HepG2 (cell line): ENCODE results near the gene OGFOD3. TPM values are rescaled to one million over a fixed set of nuclear protein-coding genes. Genes with fewer than 3 reads are reported as not detected.

Experiments used
- BCL6 ChIP-seq: IDR thresholded peaks from 2 replicates; pipeline ENCODE4 v1.6.1; 2016; ENCODE audit warnings: missing genetic modification reagents, missing compliant biosample characterization
- FOXO1 ChIP-seq: sonication (generic); formaldehyde crosslinking; IDR thresholded peaks from 2 replicates; pipeline ENCODE4 v1.4.0; 2020; ENCODE audit warnings: missing genetic modification reagents
- HNRNPH1 ChIP-seq: fragments of 200-400 bp; formaldehyde crosslinking; optimal IDR thresholded peaks from 2 replicates; pipeline ENCODE3; 2017; ENCODE audit warnings: mild to moderate bottlenecking, low read depth, low read length
- KDM5B ChIP-seq: sonication (generic); formaldehyde crosslinking; IDR thresholded peaks from 2 replicates; pipeline ENCODE4 v1.4.0; 2020; ENCODE audit warnings: missing genetic modification reagents, mild to moderate bottlenecking, borderline replicate concordance
- PHF20 ChIP-seq: sonication (generic); formaldehyde crosslinking; IDR thresholded peaks from 2 replicates; pipeline ENCODE4 v1.5.0; 2020; ENCODE audit warnings: mild to moderate bottlenecking, missing genetic modification reagents
- SMARCC2 ChIP-seq: fragments of 450-650 bp; IDR thresholded peaks from 2 replicates; pipeline ENCODE4 v1.6.1; 2017; ENCODE audit warnings: antibody characterized with exemption, mild to moderate bottlenecking
- ZFP1 ChIP-seq: IDR thresholded peaks from 2 replicates; pipeline ENCODE4 v1.6.1; 2016
- ZNF431 ChIP-seq: sonication (generic); formaldehyde crosslinking; IDR thresholded peaks from 2 replicates; pipeline ENCODE4 v1.9.0; 2022; ENCODE audit warnings: missing genetic modification reagents, low read depth, mild to moderate bottlenecking, borderline replicate concordance
- ZNF703 ChIP-seq: sonication (generic); formaldehyde crosslinking; IDR thresholded peaks from 2 replicates; pipeline ENCODE4 v1.5.1; 2020; ENCODE audit warnings: missing genetic modification reagents, mild to moderate bottlenecking, moderate library complexity, borderline replicate concordance
- polyA plus RNA-seq, 8 experiments: library from polyadenylated mRNA; depleted of rRNA in 3 of 8; stranded (reverse) in 7 of 8; unstranded in 1 of 8; fragments of >200 nt; fragmentation: Illumina TruSeq in 4 of 8; extraction: Trizol in 4 of 8; gene quantifications; 2 replicates each; pipeline versions ENCODE4 v1.2.1 to v1.2.3, GENCODE V29; 2011 to 2016; ENCODE audit warnings: low read depth in 4 of 8, missing spikeins in 1 of 8, mixed read lengths in 1 of 8; ENCODE audit not compliant: insufficient read depth in 1 of 8
- total RNA-seq, 5 experiments: library from RNA; depleted of rRNA; stranded (reverse); fragments of >200 nt; fragmentation: Illumina TruSeq; extraction: Trizol; gene quantifications; 2 replicates each; pipeline ENCODE4 v1.2.3, GENCODE V29; 2016; ENCODE audit warnings: low read depth in 1 of 5
- TF ChIP-seq, protein P1 (sequence below): sonication (generic); formaldehyde crosslinking; IDR thresholded peaks from 2 replicates; pipeline ENCODE4 v1.4.0; 2020; ENCODE audit warnings: missing genetic modification reagents
- TF ChIP-seq, protein P2 (sequence below): sonication (generic); formaldehyde crosslinking; IDR thresholded peaks from 2 replicates; pipeline ENCODE4 v1.5.0; 2020; ENCODE audit warnings: mild to moderate bottlenecking, missing genetic modification reagents, moderate library complexity
- TF ChIP-seq, protein P3 (sequence below): IDR thresholded peaks from 2 replicates; pipeline ENCODE4 v1.6.1; 2016; ENCODE audit warnings: missing biosample characterization, missing genetic modification reagents, low read depth
- TF ChIP-seq, protein P4 (sequence below): sonication (generic); formaldehyde crosslinking; IDR thresholded peaks from 2 replicates; pipeline ENCODE4 v1.4.0; 2020; ENCODE audit warnings: missing genetic modification reagents
- TF ChIP-seq, protein P5 (sequence below): sonication (generic); formaldehyde crosslinking; IDR thresholded peaks from 2 replicates; pipeline ENCODE4 v1.4.0; 2020; ENCODE audit warnings: missing genetic modification reagents

Gene OGFOD3
- total and polyA plus RNA-seq, 2 of the 13 experiments (the other 11 are each of a cell fraction or from before 2014, with no cell fraction given) = 40.0 to 42.1 TPM

DNA sequence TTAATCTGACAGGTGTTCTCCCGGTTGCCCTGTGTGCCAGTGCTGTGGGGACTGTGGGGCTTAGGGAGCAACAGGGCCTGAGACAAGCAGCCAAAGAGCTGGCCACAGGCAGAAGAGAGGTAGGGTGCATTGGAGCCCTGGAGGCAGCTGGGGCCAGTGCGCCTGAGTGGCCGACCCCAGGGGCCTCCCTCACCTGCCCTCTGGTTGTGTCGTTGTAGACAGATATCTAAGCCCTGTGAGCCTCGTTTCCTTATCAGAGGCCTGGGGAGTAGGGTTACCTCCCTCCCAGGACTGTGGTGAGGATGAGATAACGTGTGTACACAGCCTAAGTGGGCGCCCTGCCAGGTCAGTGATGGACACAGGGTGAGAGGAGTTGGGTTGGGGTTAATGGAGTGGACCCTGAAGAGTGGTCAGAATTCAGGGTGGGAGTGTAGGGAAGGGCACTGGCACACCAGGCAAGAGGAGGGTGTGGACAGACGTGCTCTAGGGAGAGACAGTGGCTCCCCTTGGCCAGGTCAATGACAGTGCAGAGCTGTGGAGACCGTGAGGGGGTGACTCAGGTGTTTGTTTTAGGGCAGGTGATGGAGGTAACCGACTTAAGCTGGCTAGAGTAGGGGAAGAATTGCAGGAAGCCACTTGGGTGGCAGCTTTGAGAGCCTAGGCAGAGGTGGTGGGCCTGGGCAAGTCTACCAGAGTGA is 43.6 kb upstream of the OGFOD3 start (continued):
- TF ChIP-seq, protein P1, sequence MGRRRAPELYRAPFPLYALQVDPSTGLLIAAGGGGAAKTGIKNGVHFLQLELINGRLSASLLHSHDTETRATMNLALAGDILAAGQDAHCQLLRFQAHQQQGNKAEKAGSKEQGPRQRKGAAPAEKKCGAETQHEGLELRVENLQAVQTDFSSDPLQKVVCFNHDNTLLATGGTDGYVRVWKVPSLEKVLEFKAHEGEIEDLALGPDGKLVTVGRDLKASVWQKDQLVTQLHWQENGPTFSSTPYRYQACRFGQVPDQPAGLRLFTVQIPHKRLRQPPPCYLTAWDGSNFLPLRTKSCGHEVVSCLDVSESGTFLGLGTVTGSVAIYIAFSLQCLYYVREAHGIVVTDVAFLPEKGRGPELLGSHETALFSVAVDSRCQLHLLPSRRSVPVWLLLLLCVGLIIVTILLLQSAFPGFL (CRISPR knock-in tag) = no peak
- TF ChIP-seq ZNF431 = no peak
- TF ChIP-seq, protein P2, sequence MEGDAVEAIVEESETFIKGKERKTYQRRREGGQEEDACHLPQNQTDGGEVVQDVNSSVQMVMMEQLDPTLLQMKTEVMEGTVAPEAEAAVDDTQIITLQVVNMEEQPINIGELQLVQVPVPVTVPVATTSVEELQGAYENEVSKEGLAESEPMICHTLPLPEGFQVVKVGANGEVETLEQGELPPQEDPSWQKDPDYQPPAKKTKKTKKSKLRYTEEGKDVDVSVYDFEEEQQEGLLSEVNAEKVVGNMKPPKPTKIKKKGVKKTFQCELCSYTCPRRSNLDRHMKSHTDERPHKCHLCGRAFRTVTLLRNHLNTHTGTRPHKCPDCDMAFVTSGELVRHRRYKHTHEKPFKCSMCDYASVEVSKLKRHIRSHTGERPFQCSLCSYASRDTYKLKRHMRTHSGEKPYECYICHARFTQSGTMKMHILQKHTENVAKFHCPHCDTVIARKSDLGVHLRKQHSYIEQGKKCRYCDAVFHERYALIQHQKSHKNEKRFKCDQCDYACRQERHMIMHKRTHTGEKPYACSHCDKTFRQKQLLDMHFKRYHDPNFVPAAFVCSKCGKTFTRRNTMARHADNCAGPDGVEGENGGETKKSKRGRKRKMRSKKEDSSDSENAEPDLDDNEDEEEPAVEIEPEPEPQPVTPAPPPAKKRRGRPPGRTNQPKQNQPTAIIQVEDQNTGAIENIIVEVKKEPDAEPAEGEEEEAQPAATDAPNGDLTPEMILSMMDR = no peak
- TF ChIP-seq HNRNPH1 = no peak
- TF ChIP-seq ZFP1 (CRISPR knock-in tag) = no peak
- peak; percentile 48; the same call in 1 of the 2 replicates for TF ChIP-seq FOXO1 (CRISPR knock-in tag)
- TF ChIP-seq KDM5B (CRISPR knock-in tag) = peak; percentile 74; the same call in 1 of the 2 replicates
- TF ChIP-seq, protein P3, sequence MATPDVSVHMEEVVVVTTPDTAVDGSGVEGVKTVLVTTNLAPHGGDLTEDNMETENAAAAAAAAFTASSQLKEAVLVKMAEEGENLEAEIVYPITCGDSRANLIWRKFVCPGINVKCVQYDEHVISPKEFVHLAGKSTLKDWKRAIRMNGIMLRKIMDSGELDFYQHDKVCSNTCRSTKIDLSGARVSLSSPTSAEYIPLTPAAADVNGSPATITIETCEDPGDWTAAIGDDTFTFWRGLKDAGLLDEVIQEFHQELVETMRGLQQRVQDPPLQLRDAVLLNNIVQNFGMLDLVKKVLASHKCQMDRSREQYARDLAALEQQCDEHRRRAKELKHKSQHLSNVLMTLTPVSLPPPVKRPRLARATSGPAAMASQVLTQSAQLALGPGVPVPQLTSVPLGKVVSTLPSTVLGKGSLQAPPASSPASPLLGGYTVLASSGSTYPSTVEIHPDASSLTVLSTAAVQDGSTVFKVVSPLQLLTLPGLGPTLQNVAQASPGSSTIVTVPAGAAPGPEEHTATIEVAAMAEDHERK (CRISPR knock-in tag) = no peak
- no peak for TF ChIP-seq SMARCC2
- TF ChIP-seq, protein P4, sequence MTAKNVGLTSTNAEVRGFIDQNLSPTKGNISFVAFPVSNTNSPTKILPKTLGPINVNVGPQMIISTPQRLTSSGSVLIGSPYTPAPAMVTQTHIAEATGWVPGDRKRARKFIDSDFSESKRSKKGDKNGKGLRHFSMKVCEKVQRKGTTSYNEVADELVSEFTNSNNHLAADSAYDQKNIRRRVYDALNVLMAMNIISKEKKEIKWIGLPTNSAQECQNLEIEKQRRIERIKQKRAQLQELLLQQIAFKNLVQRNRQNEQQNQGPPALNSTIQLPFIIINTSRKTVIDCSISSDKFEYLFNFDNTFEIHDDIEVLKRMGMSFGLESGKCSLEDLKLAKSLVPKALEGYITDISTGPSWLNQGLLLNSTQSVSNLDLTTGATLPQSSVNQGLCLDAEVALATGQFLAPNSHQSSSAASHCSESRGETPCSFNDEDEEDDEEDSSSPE = 0 out of 2 replicates have a peak, but pooled peaks have one; percentile 15
- peak; percentile 62; the same call in 1 of the 2 replicates for TF ChIP-seq BCL6 (CRISPR knock-in tag)
- TF ChIP-seq, protein P5, sequence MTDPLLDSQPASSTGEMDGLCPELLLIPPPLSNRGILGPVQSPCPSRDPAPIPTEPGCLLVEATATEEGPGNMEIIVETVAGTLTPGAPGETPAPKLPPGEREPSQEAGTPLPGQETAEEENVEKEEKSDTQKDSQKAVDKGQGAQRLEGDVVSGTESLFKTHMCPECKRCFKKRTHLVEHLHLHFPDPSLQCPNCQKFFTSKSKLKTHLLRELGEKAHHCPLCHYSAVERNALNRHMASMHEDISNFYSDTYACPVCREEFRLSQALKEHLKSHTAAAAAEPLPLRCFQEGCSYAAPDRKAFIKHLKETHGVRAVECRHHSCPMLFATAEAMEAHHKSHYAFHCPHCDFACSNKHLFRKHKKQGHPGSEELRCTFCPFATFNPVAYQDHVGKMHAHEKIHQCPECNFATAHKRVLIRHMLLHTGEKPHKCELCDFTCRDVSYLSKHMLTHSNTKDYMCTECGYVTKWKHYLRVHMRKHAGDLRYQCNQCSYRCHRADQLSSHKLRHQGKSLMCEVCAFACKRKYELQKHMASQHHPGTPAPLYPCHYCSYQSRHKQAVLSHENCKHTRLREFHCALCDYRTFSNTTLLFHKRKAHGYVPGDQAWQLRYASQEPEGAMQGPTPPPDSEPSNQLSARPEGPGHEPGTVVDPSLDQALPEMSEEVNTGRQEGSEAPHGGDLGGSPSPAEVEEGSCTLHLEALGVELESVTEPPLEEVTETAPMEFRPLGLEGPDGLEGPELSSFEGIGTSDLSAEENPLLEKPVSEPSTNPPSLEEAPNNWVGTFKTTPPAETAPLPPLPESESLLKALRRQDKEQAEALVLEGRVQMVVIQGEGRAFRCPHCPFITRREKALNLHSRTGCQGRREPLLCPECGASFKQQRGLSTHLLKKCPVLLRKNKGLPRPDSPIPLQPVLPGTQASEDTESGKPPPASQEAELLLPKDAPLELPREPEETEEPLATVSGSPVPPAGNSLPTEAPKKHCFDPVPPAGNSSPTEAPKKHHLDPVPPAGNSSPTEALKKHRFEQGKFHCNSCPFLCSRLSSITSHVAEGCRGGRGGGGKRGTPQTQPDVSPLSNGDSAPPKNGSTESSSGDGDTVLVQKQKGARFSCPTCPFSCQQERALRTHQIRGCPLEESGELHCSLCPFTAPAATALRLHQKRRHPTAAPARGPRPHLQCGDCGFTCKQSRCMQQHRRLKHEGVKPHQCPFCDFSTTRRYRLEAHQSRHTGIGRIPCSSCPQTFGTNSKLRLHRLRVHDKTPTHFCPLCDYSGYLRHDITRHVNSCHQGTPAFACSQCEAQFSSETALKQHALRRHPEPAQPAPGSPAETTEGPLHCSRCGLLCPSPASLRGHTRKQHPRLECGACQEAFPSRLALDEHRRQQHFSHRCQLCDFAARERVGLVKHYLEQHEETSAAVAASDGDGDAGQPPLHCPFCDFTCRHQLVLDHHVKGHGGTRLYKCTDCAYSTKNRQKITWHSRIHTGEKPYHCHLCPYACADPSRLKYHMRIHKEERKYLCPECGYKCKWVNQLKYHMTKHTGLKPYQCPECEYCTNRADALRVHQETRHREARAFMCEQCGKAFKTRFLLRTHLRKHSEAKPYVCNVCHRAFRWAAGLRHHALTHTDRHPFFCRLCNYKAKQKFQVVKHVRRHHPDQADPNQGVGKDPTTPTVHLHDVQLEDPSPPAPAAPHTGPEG (CRISPR knock-in tag) = no peak
- no peak for TF ChIP-seq ZNF703 (CRISPR knock-in tag)
- no peak for TF ChIP-seq PHF20 (CRISPR knock-in tag)
